Brain microvascular endothelial cell (primary cell): ENCODE results near the gene RBMS3.

Experiments used
- DNase-seq: peaks from one replicate; pipeline ENCODE4 v3.0.0-alpha.2; 2020
- H3K27ac ChIP-seq: fragments of 250-450 bp; sonication (Bioruptor Pico); 2 replicates; pipeline ENCODE4 v1.5.1; 2020; ENCODE audit warnings: mild to moderate bottlenecking, moderate library complexity
- H3K27me3 ChIP-seq: fragments of 250-450 bp; sonication (Bioruptor Pico); replicated peaks from 2 replicates; pipeline ENCODE4 v1.5.1; 2020; ENCODE audit warnings: mild to moderate bottlenecking
- H3K36me3 ChIP-seq: fragments of 250-450 bp; sonication (Bioruptor Pico); replicated peaks from 2 replicates; pipeline ENCODE4 v1.5.1; 2020; ENCODE audit warnings: mild to moderate bottlenecking
- H3K4me3 ChIP-seq: 2 replicates; pipeline ENCODE4 v1.5.1; 2011; ENCODE audit warnings: low read depth, mild to moderate bottlenecking, control low read depth, low read length, moderate library complexity
- CTCF ChIP-seq: IDR thresholded peaks from 2 replicates; pipeline ENCODE4 v1.5.1; 2011; ENCODE audit warnings: low read depth, mild to moderate bottlenecking, moderate library complexity, low read length, control low read depth, inconsistent platforms; ENCODE audit errors: missing control alignments
- in situ Hi-C: cut with HindIII; loops from 2 replicates; pipeline ENCODE4 v1.10.0; 2017; ENCODE audit warnings: low sequenced_read_pairs, low pct_ligation_motif_present

Gene RBMS3

GRCh38 chr3:29497282-29497681 is 216.4 kb downstream of the RBMS3 start:
- DNase-seq = no peak
- H3K4me3 ChIP-seq = no peak overlapping the region
- no peaks in the 10 kb centered on the region for H3K36me3 ChIP-seq
- no peak overlapping the region for H3K27ac ChIP-seq
- in situ Hi-C loops = no loop called here
- no peaks in the 10 kb centered on the region for H3K27me3 ChIP-seq
- TF ChIP-seq CTCF = no peak

- no peaks in the 10 kb centered on the region for H3K36me3 ChIP-seq
- no peak for DNase-seq
- no peak overlapping the region for H3K4me3 ChIP-seq
- no peak overlapping the region for H3K27ac ChIP-seq
- no peak for TF ChIP-seq CTCF
- no peaks in the 10 kb centered on the region for H3K27me3 ChIP-seq
- in situ Hi-C loops = no loop called here
Measured at GRCh38 chr3:29502771-29503170, 221.9 kb downstream of the RBMS3 start.

GRCh38 chr3:29503314-29503713 is 222.4 kb downstream of the RBMS3 start:
- TF ChIP-seq CTCF = no peak
- no peak for DNase-seq
- in situ Hi-C loops = no loop called here
- no peaks in the 10 kb centered on the region for H3K36me3 ChIP-seq
- H3K27me3 ChIP-seq = no peaks in the 10 kb centered on the region
- H3K4me3 ChIP-seq = no peak overlapping the region
- H3K27ac ChIP-seq = no peak overlapping the region

- Histone ChIP-seq H3K4me3 (no peak overlapping the region), H3K27ac (no peak overlapping the region), H3K27me3 (no peaks in the 10 kb centered on the region), H3K36me3 (no peaks in the 10 kb centered on the region)
- no peak for DNase-seq
- in situ Hi-C loops = no loop called here
- TF ChIP-seq CTCF = no peak
Measured at GRCh38 chr3:29503958-29504357, 223.1 kb downstream of the RBMS3 start.

GRCh38 chr3:29506502-29506901 is 225.6 kb downstream of the RBMS3 start:
- H3K27me3 ChIP-seq = no peaks in the 10 kb centered on the region

More at GRCh38 chr3:29506502-29506901, 225.6 kb downstream of the RBMS3 start:
- no peak overlapping the region for H3K27ac ChIP-seq
- no peaks in the 10 kb centered on the region for H3K36me3 ChIP-seq
- no peak overlapping the region for H3K4me3 ChIP-seq
- no peak for DNase-seq
- TF ChIP-seq CTCF = no peak
- in situ Hi-C loops = no loop called here
